Transverse colon (tissue), 4 donors: ENCODE measurements around the gene ARHGEF11. TPM values are rescaled to one million over a fixed set of nuclear protein-coding genes. Genes with fewer than 3 reads are reported as not detected.

Experiments used
- DNase-seq: peaks from one replicate; pipeline ENCODE4 v3.0.0-alpha.2; 2019
- H3K27ac ChIP-seq, 4 donors: fragments of 200-600 bp; sonication (generic); 2 replicates each; pipeline ENCODE4 v1.5.1; 2016 to 2018; ENCODE audit warnings: inconsistent platforms in 4 of 4
- H3K27me3 ChIP-seq: fragments of 200-600 bp; sonication (generic); 2 replicates; pipeline ENCODE4 v1.5.1; 2017; ENCODE audit warnings: inconsistent platforms
- H3K36me3 ChIP-seq, 4 donors: fragments of 200-600 bp; sonication (generic); 2 replicates each; pipeline ENCODE4 v1.5.1; 2017 to 2019; ENCODE audit warnings: inconsistent platforms in 4 of 4
- H3K4me1 ChIP-seq, 4 donors: fragments of 200-600 bp; sonication (generic); 2 replicates each; pipeline ENCODE4 v1.5.1; 2017 to 2020; ENCODE audit warnings: inconsistent platforms in 4 of 4
- H3K4me3 ChIP-seq, 4 donors: fragments of 200-600 bp; sonication (generic); 1 replicate in 1 of 4; 2 replicates in 3 of 4; pipeline versions ENCODE4 v1.5.1 to v1.6.1; 2017 to 2019; ENCODE audit warnings: inconsistent platforms in 4 of 4
- H3K9me3 ChIP-seq, 2 donors: fragments of 200-600 bp; sonication (generic); 2 replicates each; pipeline ENCODE4 v1.5.1; 2017 to 2019; ENCODE audit warnings: inconsistent platforms in 2 of 2
- CTCF ChIP-seq, 5 experiments: fragments of 200-600 bp in 3 of 5; fragments of 450-650 bp in 2 of 5; sonication (generic) in 3 of 5; IDR thresholded peaks; 1 replicate in 2 of 5; 2 replicates in 3 of 5; pipeline ENCODE4 v1.5.1; 2016 to 2017; ENCODE audit warnings: antibody characterized with exemption in 5 of 5, inconsistent platforms in 3 of 5, mild to moderate bottlenecking in 2 of 5, moderate library complexity in 1 of 5
- EP300 ChIP-seq: sonication (generic); formaldehyde crosslinking; IDR thresholded peaks from one replicate; pipeline ENCODE4 v1.6.1; 2017; ENCODE audit warnings: antibody characterized with exemption, low read depth
- POLR2A ChIP-seq: fragments of 450-650 bp; IDR thresholded peaks from one replicate; pipeline ENCODE4 v1.6.1; 2016; ENCODE audit warnings: antibody characterized with exemption, mild to moderate bottlenecking, moderate library complexity
- POLR2AphosphoS5 ChIP-seq, 3 donors: sonication (generic); formaldehyde crosslinking; IDR thresholded peaks; one replicate each; pipeline ENCODE4 v1.6.1; 2016; ENCODE audit warnings: antibody characterized with exemption in 3 of 3
- WGBS, 2 donors: methylation state at CpG; one replicate each; pipeline ENCODE4 v1.1.5; 2018; ENCODE audit warnings: low coverage in 1 of 2; 5-methylcytosine and 5-hydroxymethylcytosine counted together
- in situ Hi-C, 4 donors: fragments of 200-750 bp; cut with MboI; loops; one replicate each; pipeline versions ENCODE4 v1.15.0 to v1.15.1; 2017; ENCODE audit warnings: low sequenced_read_pairs in 3 of 4, low pct_ligation_motif_present in 1 of 4, low pct_unique_long_range_greater_than_20kb in 1 of 4
- intact Hi-C: fragments of 100-400 bp; cut with DNase I; formaldehyde crosslinking; loops from one replicate; pipeline ENCODE4 v1.15.1; 2023; ENCODE audit warnings: low total_unique reads
- total RNA-seq, 4 donors: library from RNA; depleted of rRNA; stranded (reverse); fragments of >200 nt; gene quantifications; one replicate each; pipeline ENCODE4 v1.1.0, GENCODE V29; 2016

The ARHGEF11 gene
- total RNA-seq, 4 donors from 2014 or later = 52.6 to 82.8 (median 62.1) TPM

- intact Hi-C loops = no loop called here
- in situ Hi-C loops = no loop called here
- Histone ChIP-seq H3K9me3 (no peaks in the 10 kb centered on the region), H3K27ac (no peak overlapping the region), H3K36me3 (peaks cover 0 to 69% (median 29%) of the 10 kb centered on the region in 4 donors), H3K4me3 (no peak overlapping the region), H3K27me3 (no peaks in the 10 kb centered on the region), H3K4me1 (no peaks in the 10 kb centered on the region)
- TF ChIP-seq EP300 = no peak
- no peak for TF ChIP-seq CTCF (IDR thresholded peaks at IDR 0.05)
- TF ChIP-seq POLR2A = no peak
- TF ChIP-seq POLR2AphosphoS5 (IDR thresholded peaks at IDR 0.05) = no peak
- no peak for DNase-seq
- 64 to 83% methylated on average over 2 of the region's 2 CpGs for WGBS, 2 donors
These were observed 92.0 kb downstream of the ARHGEF11 start for GRCh38 chr1:156953571-156953970.

DNA sequence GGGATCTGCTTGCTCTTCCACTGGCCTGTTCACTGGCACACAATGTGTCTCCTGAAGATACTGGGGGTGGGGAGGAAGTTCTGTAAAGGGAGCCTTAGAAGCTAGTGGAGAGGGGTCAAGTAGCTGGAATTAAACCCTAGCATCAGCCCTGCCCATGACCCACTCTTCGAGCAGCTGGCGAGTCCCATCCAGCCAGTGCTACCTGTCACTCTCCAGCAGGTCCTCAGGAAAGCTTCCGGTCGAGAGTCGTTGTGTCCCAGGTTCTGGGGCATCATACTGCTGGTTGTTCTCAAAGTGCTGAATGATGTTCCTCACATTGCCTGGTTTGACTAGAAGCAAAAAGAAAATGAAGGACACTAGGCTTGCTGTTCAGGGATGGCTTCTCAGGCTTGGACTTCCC lies 94.2 kb downstream of the ARHGEF11 start:
- H3K4me3 ChIP-seq = no peak overlapping the region
- intact Hi-C loops (no loop called here), in situ Hi-C loops (no loop called here)
- H3K27me3 ChIP-seq = no peaks in the 10 kb centered on the region
- 84% methylated on average over 5 of the region's 5 CpGs; no CpG with 5 or more reads in 1 of the 2 donors for WGBS, 2 donors
- H3K27ac ChIP-seq = no peak overlapping the region
- no peak for DNase-seq
- H3K9me3 ChIP-seq = no peaks in the 10 kb centered on the region
- TF ChIP-seq CTCF (IDR thresholded peaks at IDR 0.05) (no peak), EP300 (no peak), POLR2AphosphoS5 (IDR thresholded peaks at IDR 0.05) (no peak), POLR2A (no peak)
- no peaks in the 10 kb centered on the region for H3K4me1 ChIP-seq
- peaks cover 0 to 75% (median 27%) of the 10 kb centered on the region in 4 donors for H3K36me3 ChIP-seq

DNA sequence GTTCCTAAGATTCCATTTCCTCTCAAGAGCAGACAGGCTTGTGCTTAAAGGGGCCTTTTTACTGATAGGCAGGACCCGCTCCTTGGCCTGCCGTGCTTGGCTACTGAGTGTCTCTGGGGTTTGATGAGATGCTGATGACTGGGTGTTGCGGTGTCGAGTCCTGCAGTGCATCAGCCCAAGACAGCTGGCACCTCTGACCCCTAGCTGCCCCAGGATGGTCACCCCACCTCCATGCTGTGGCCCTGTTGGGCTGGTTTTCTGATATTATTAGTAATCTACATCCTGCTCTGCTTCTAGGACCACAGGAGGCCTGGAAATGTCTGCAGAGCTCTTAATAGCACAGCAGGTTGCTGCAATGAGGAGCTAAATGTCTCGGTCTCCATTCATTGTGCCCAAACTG lies 96.4 kb downstream of the ARHGEF11 start:
- intact Hi-C loops = no loop called here
- H3K4me3 ChIP-seq = no peak overlapping the region
- H3K9me3 ChIP-seq = no peaks in the 10 kb centered on the region
- H3K4me1 ChIP-seq = no peaks in the 10 kb centered on the region
- no peak overlapping the region for H3K27ac ChIP-seq
- peaks cover 0 to 76% (median 27%) of the 10 kb centered on the region in 4 donors for H3K36me3 ChIP-seq
- no peak for TF ChIP-seq CTCF (IDR thresholded peaks at IDR 0.05)
- TF ChIP-seq POLR2AphosphoS5 (IDR thresholded peaks at IDR 0.05) = no peak
- no peak for TF ChIP-seq POLR2A
- in situ Hi-C loops = no loop called here
- DNase-seq = no peak
- WGBS, 2 donors = 91% methylated on average over 5 of the region's 5 CpGs; no CpG with 5 or more reads in 1 of the 2 donors
- no peaks in the 10 kb centered on the region for H3K27me3 ChIP-seq

DNA sequence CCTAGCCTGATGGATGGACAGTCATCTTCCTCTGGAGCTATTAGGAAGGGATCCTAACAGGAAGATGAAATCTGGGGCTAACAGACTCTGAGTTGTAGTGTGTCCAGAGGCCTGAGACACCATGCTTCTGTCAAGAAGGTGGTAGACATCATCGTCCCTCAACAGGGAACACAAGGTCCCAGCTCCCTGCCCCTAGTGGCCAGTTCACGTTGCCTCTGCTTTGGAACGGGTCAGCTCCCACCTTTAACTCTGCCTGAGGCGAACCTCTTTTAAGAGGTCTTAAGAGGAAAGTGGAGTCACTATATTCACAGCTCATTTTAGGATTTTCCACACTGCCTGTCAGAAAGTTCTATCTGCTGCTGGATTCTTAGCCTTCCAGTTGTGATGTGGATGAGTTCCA lies 96.8 kb downstream of the ARHGEF11 start:
- no peak for DNase-seq
- peaks cover 0 to 80% (median 29%) of the 10 kb centered on the region in 4 donors for H3K36me3 ChIP-seq

More for the DNA sequence above, 96.8 kb downstream of the ARHGEF11 start:
- no peaks in the 10 kb centered on the region for H3K4me1 ChIP-seq
- 61 to 100% methylated on average over 1 to 4 of the region's 4 CpGs for WGBS, 2 donors
- intact Hi-C loops = no loop called here
- in situ Hi-C loops = no loop called here
- H3K27me3 ChIP-seq = no peaks in the 10 kb centered on the region
- no peak overlapping the region for H3K4me3 ChIP-seq
- H3K27ac ChIP-seq = no peak overlapping the region
- H3K9me3 ChIP-seq = no peaks in the 10 kb centered on the region
- TF ChIP-seq POLR2A (no peak), EP300 (no peak)
